Chondrocyte (in vitro differentiated cells): Measurements from ENCODE around the gene CRAMP1. TPM values are rescaled to one million over a fixed set of nuclear protein-coding genes. Genes with fewer than 3 reads are reported as not detected.
A peak's percentile ranks its signal among the peaks of the same experiment; 100 is the strongest.

ENCODE experiments used
- DNase-seq: peaks from one replicate; pipeline ENCODE4 v3.0.0; 2021; ENCODE audit warnings: mixed read lengths, low spot score
- H3K27ac Mint-ChIP-seq: one replicate; pipeline ENCODE4 v1.8.0; 2021; ENCODE audit warnings: mild to moderate bottlenecking, moderate library complexity, mixed read lengths; ENCODE audit not compliant: unreplicated experiment
- H3K27me3 Mint-ChIP-seq: 2 replicates; pipeline ENCODE4 v1.8.0; 2021; ENCODE audit warnings: low read depth, mixed read lengths
- H3K36me3 Mint-ChIP-seq: 2 replicates; pipeline ENCODE4 v1.8.0; 2021; ENCODE audit warnings: low read depth, mixed read lengths
- H3K4me1 Mint-ChIP-seq: 2 replicates; pipeline ENCODE4 v1.8.0; 2021; ENCODE audit warnings: low read depth, mild to moderate bottlenecking, mixed read lengths
- H3K4me3 Mint-ChIP-seq: one replicate; pipeline ENCODE4 v1.8.0; 2021; ENCODE audit warnings: mild to moderate bottlenecking, moderate library complexity, mixed read lengths; ENCODE audit not compliant: unreplicated experiment
- H3K9me3 Mint-ChIP-seq: 2 replicates; pipeline ENCODE4 v1.8.0; 2021; ENCODE audit warnings: low read depth, mixed read lengths
- CTCF ChIP-seq: fragments of 200-600 bp; sonication (generic); IDR thresholded peaks from 2 replicates; pipeline ENCODE4 v1.5.0; 2021; ENCODE audit warnings: antibody characterized with exemption, mild to moderate bottlenecking, moderate library complexity
- total RNA-seq: library from RNA; stranded (reverse); gene quantifications from 3 replicates; pipeline ENCODE4 v1.2.1, GENCODE V29; 2021

Gene CRAMP1
- total RNA-seq, 1 donor from 2014 or later, result 20.5 TPM

GRCh38 chr16:1650131-1650530, 38.0 kb downstream of the CRAMP1 start:
- Mint-ChIP-seq H3K4me1 (peaks cover 16% of the 10 kb centered on the region), H3K36me3 (peaks cover 43% of the 10 kb centered on the region), H3K4me3 (no peak overlapping the region), H3K27me3 (no peaks in the 10 kb centered on the region), H3K9me3 (no peaks in the 10 kb centered on the region), H3K27ac (peak overlapping the region; percentile 27)
- DNase-seq, result no peak
- no peak for TF ChIP-seq CTCF

- H3K27ac Mint-ChIP-seq, result peak overlapping the region; percentile 47
- peaks cover 6% of the 10 kb centered on the region for H3K4me1 Mint-ChIP-seq
- no peaks in the 10 kb centered on the region for H3K27me3 Mint-ChIP-seq
- no peak overlapping the region for H3K4me3 Mint-ChIP-seq
- no peak for TF ChIP-seq CTCF
- H3K36me3 Mint-ChIP-seq, result peaks cover 43% of the 10 kb centered on the region
- DNase-seq, result no peak
- H3K9me3 Mint-ChIP-seq, result no peaks in the 10 kb centered on the region
Observed at GRCh38 chr16:1651094-1651973, 39.2 kb downstream of the CRAMP1 start.

- no peak for DNase-seq
- H3K27ac Mint-ChIP-seq, result peak overlapping the region; percentile 47
- peaks cover 41% of the 10 kb centered on the region for H3K36me3 Mint-ChIP-seq
- H3K4me3 Mint-ChIP-seq, result no peak overlapping the region
- no peak for TF ChIP-seq CTCF
- no peaks in the 10 kb centered on the region for H3K27me3 Mint-ChIP-seq
- no peaks in the 10 kb centered on the region for H3K9me3 Mint-ChIP-seq
- peaks cover 3% of the 10 kb centered on the region for H3K4me1 Mint-ChIP-seq
Observed at GRCh38 chr16:1651974-1652312, 39.8 kb downstream of the CRAMP1 start.

- Mint-ChIP-seq H3K9me3 (no peaks in the 10 kb centered on the region), H3K36me3 (peaks cover 39% of the 10 kb centered on the region), H3K27me3 (no peaks in the 10 kb centered on the region), H3K4me3 (no peak overlapping the region), H3K4me1 (peaks cover 3% of the 10 kb centered on the region), H3K27ac (no peak overlapping the region)
- DNase-seq, result no peak
- no peak for TF ChIP-seq CTCF
Observed at GRCh38 chr16:1653023-1653422, 40.9 kb downstream of the CRAMP1 start.

GRCh38 chr16:1654505-1655268, 42.5 kb downstream of the CRAMP1 start:
- H3K4me3 Mint-ChIP-seq, result no peak overlapping the region
- DNase-seq, result no peak
- H3K27ac Mint-ChIP-seq, result no peak overlapping the region
- no peaks in the 10 kb centered on the region for H3K9me3 Mint-ChIP-seq
- peaks cover 3% of the 10 kb centered on the region for H3K4me1 Mint-ChIP-seq
- TF ChIP-seq CTCF, result no peak
- peaks cover 41% of the 10 kb centered on the region for H3K36me3 Mint-ChIP-seq
- no peaks in the 10 kb centered on the region for H3K27me3 Mint-ChIP-seq
